ENCODE results near the gene NXN. TPM values are rescaled to one million over a fixed set of nuclear protein-coding genes. Genes with fewer than 3 reads are reported as not detected.
"Not testable (repeated sequence)": the region's sequence is repeated elsewhere in the genome, so short reads cannot be mapped to it uniquely, and the experiment has no call there.

NXN gene
- total RNA-seq, 5 donors from 2014 or later (not counting 1 experiment from before 2014, with no cell fraction given), result 0.56 to 1.3 (median 0.96) TPM

GRCh38 chr17:788551-788950 lies 191.0 kb downstream of the NXN start:
- Mint-ChIP-seq H3K36me3 (peaks cover 30% of the 10 kb centered on the region), H3K4me1 (peaks cover 10 to 14% (median 12%) of the 10 kb centered on the region in 3 donors), H3K4me3 (no peak overlapping the region), H3K27ac (no peak overlapping the region), H3K9me3 (no peaks in the 10 kb centered on the region), H3K27me3 (no peaks in the 10 kb centered on the region)
- no peaks in the 10 kb centered on the region for H3K27me3 ChIP-seq (replicated peaks in 1 of 2; ENCODE audit: control insufficient read depth in 2 of 2, extremely low read depth in 1 of 2, insufficient read depth in 2 of 2, low read length in 1 of 2)
- DNase-seq (no peak), ATAC-seq (replicated peaks in 1 of 4) (no peak)
- peaks cover 20 to 57% of the 10 kb centered on the region in 2 donors for H3K36me3 ChIP-seq (ENCODE audit: control insufficient read depth in 2 of 2, extremely low read depth in 1 of 2, insufficient read depth in 1 of 2, low read length in 1 of 2)
- no peaks in the 10 kb centered on the region for H3K9me3 ChIP-seq
- POLR2A ChIA-PET, result no interaction called here
- CTCF ChIA-PET, result interaction anchor here in 1 of 2 donors (0.6 kb wide), 1 partner anchor 468 kb away, joined by 3 read pairs; no protein-coding TSS in a partner anchor
- no peak overlapping the region for H3K27ac ChIP-seq (ENCODE audit: low read length)
- no peak overlapping the region for H3K4me3 ChIP-seq (ENCODE audit: control insufficient read depth in 1 of 2, extremely low read depth in 1 of 2, low read length in 1 of 2)
- WGBS (ENCODE audit: insufficient coverage), result 95% methylated on average over 3 of the region's 4 CpGs
- H3K4me1 ChIP-seq (ENCODE audit: control insufficient read depth in 1 of 2, extremely low read depth in 1 of 2, insufficient read depth in 2 of 2, low read length in 2 of 2), result peaks cover 3 to 4% of the 10 kb centered on the region in 2 experiments

- Histone ChIP-seq H3K4me1 (ENCODE audit: control insufficient read depth in 1 of 2, extremely low read depth in 1 of 2, insufficient read depth in 2 of 2, low read length in 2 of 2) (peaks cover 11% of the 10 kb centered on the region in 2 experiments), H3K36me3 (ENCODE audit: control insufficient read depth in 2 of 2, extremely low read depth in 1 of 2, insufficient read depth in 1 of 2, low read length in 1 of 2) (peaks cover 20 to 54% of the 10 kb centered on the region in 2 donors), H3K27ac (ENCODE audit: low read length) (no peak overlapping the region), H3K9me3 (no peaks in the 10 kb centered on the region), H3K4me3 (ENCODE audit: control insufficient read depth in 1 of 2, extremely low read depth in 1 of 2, low read length in 1 of 2) (no peak overlapping the region), H3K27me3 (replicated peaks in 1 of 2; ENCODE audit: control insufficient read depth in 2 of 2, extremely low read depth in 1 of 2, insufficient read depth in 2 of 2, low read length in 1 of 2) (no peaks in the 10 kb centered on the region)
- peaks cover 10 to 21% (median 20%) of the 10 kb centered on the region in 3 donors for H3K4me1 Mint-ChIP-seq
- CTCF ChIA-PET, result interaction anchor here (0.6 kb wide), 4 partner anchors 8 to 469 kb away, joined by 3 to 5 read pairs (median 3); no protein-coding TSS in a partner anchor
- no peaks in the 10 kb centered on the region for H3K9me3 Mint-ChIP-seq
- H3K36me3 Mint-ChIP-seq, result peaks cover 30% of the 10 kb centered on the region
- no peak for DNase-seq
- WGBS (ENCODE audit: insufficient coverage), result 95% methylated on average over 4 of the region's 12 CpGs
- H3K4me3 Mint-ChIP-seq, result no peak overlapping the region
- no peak overlapping the region for H3K27ac Mint-ChIP-seq
- H3K27me3 Mint-ChIP-seq, result no peaks in the 10 kb centered on the region
- no peak for ATAC-seq (replicated peaks in 1 of 4)
- POLR2A ChIA-PET, result no interaction called here
These were observed 191.8 kb downstream of the NXN start for GRCh38 chr17:787641-788221.

GRCh38 chr17:785901-786300 lies 193.7 kb downstream of the NXN start:
- POLR2A ChIA-PET; CTCF ChIA-PET; H3K4me3 Mint-ChIP-seq; H3K27me3 Mint-ChIP-seq; ATAC-seq (replicated peaks in 1 of 4); H3K27me3 ChIP-seq (replicated peaks in 1 of 2; ENCODE audit: control insufficient read depth in 2 of 2, extremely low read depth in 1 of 2, insufficient read depth in 2 of 2, low read length in 1 of 2); H3K27ac Mint-ChIP-seq; H3K27ac ChIP-seq (ENCODE audit: low read length); H3K9me3 Mint-ChIP-seq; H3K9me3 ChIP-seq; DNase-seq; H3K4me3 ChIP-seq (ENCODE audit: control insufficient read depth in 1 of 2, extremely low read depth in 1 of 2, low read length in 1 of 2): not testable (repeated sequence)
- peaks cover 22% of the 10 kb centered on the region for H3K36me3 Mint-ChIP-seq
- peaks cover 23 to 35% (median 31%) of the 10 kb centered on the region in 3 donors for H3K4me1 Mint-ChIP-seq
- peaks cover 14 to 35% of the 10 kb centered on the region in 2 donors for H3K36me3 ChIP-seq (ENCODE audit: control insufficient read depth in 2 of 2, extremely low read depth in 1 of 2, insufficient read depth in 1 of 2, low read length in 1 of 2)
- H3K4me1 ChIP-seq (ENCODE audit: control insufficient read depth in 1 of 2, extremely low read depth in 1 of 2, insufficient read depth in 2 of 2, low read length in 2 of 2), result peaks cover 15 to 24% of the 10 kb centered on the region in 2 experiments
- 100% methylated on average over 1 of the region's 7 CpGs for WGBS (ENCODE audit: insufficient coverage)

- peaks cover 15 to 31% of the 10 kb centered on the region in 2 experiments for H3K4me1 ChIP-seq (ENCODE audit: control insufficient read depth in 1 of 2, extremely low read depth in 1 of 2, insufficient read depth in 2 of 2, low read length in 2 of 2)
- no peak overlapping the region for H3K4me3 ChIP-seq (ENCODE audit: control insufficient read depth in 1 of 2, extremely low read depth in 1 of 2, low read length in 1 of 2)
- Mint-ChIP-seq H3K9me3 (no peaks in the 10 kb centered on the region), H3K36me3 (peaks cover 14% of the 10 kb centered on the region), H3K4me3 (peak overlapping the region; percentile 95 to 99 (median 96)), H3K27ac (no peak overlapping the region), H3K4me1 (peaks cover 31 to 39% (median 35%) of the 10 kb centered on the region in 3 donors), H3K27me3 (no peaks in the 10 kb centered on the region)
- CTCF ChIA-PET, result no interaction called here
- ATAC-seq (replicated peaks in 1 of 4), result no peak
- WGBS (ENCODE audit: insufficient coverage), result 60% methylated on average over 2 of the region's 3 CpGs
- no peaks in the 10 kb centered on the region for H3K27me3 ChIP-seq (replicated peaks in 1 of 2; ENCODE audit: control insufficient read depth in 2 of 2, extremely low read depth in 1 of 2, insufficient read depth in 2 of 2, low read length in 1 of 2)
- no peaks in the 10 kb centered on the region for H3K9me3 ChIP-seq
- POLR2A ChIA-PET, result no interaction called here
- H3K27ac ChIP-seq (ENCODE audit: low read length), result no peak overlapping the region
- H3K36me3 ChIP-seq (ENCODE audit: control insufficient read depth in 2 of 2, extremely low read depth in 1 of 2, insufficient read depth in 1 of 2, low read length in 1 of 2), result peaks cover 6 to 23% of the 10 kb centered on the region in 2 donors
- no peak for DNase-seq
These were observed 195.4 kb downstream of the NXN start for GRCh38 chr17:784143-784542.

- ChIA-PET POLR2A (interaction anchor here in 1 of 2 donors (0.6 to 0.7 kb wide), 3 partner anchors 192 to 242 kb away, joined by 4 to 5 read pairs (median 4); no protein-coding TSS in a partner anchor), CTCF (interaction anchor here (0.6 to 2.5 kb wide), 6 partner anchors 32 to 216 kb away, joined by 3 to 18 read pairs (median 4); partner anchors contain the start of gene TIMM22 (in 1 of the 2))
- H3K27me3 Mint-ChIP-seq, result no peaks in the 10 kb centered on the region
- Histone ChIP-seq H3K9me3 (no peaks in the 10 kb centered on the region), H3K4me1 (ENCODE audit: control insufficient read depth in 1 of 2, extremely low read depth in 1 of 2, insufficient read depth in 2 of 2, low read length in 2 of 2) (peaks cover 15 to 31% of the 10 kb centered on the region in 2 experiments), H3K27ac (ENCODE audit: low read length) (peak within 1 kb of the TSS; percentile 84), H3K4me3 (ENCODE audit: control insufficient read depth in 1 of 2, extremely low read depth in 1 of 2, low read length in 1 of 2) (peak within 1 kb of the TSS; percentile 92 to 100), H3K27me3 (replicated peaks in 1 of 2; ENCODE audit: control insufficient read depth in 2 of 2, extremely low read depth in 1 of 2, insufficient read depth in 2 of 2, low read length in 1 of 2) (no peaks in the 10 kb centered on the region), H3K36me3 (ENCODE audit: control insufficient read depth in 2 of 2, extremely low read depth in 1 of 2, insufficient read depth in 1 of 2, low read length in 1 of 2) (peaks cover 12 to 27% of the 10 kb centered on the region in 2 donors)
- H3K27ac Mint-ChIP-seq, result peak within 1 kb of the TSS; percentile 94 to 95
- DNase-seq (peak; percentile 85 to 97 (median 93)), ATAC-seq (replicated peaks in 1 of 4) (peak; percentile 94 to 96 (median 96))
- peaks cover 31 to 37% (median 35%) of the 10 kb centered on the region in 3 donors for H3K4me1 Mint-ChIP-seq
- WGBS (ENCODE audit: insufficient coverage), result under 1% methylated on average over 80 of the region's 87 CpGs
- H3K9me3 Mint-ChIP-seq, result no peaks in the 10 kb centered on the region
- H3K4me3 Mint-ChIP-seq, result peak within 1 kb of the TSS; percentile 95 to 99 (median 96)
- H3K36me3 Mint-ChIP-seq, result peaks cover 20% of the 10 kb centered on the region
These were observed 197.5 kb downstream of the NXN start, which contains the start of the genes GLOD4 and MRM3 for GRCh38 chr17:781805-782731. TSS of gene GLOD4 (minus strand) at chr17:782280. CDS start at chr17:782255, 25 bp downstream. TSS of gene MRM3 (plus strand) at chr17:782353. CDS start at chr17:782379, 26 bp downstream.

- no peaks in the 10 kb centered on the region for H3K9me3 Mint-ChIP-seq
- H3K36me3 ChIP-seq (ENCODE audit: control insufficient read depth in 2 of 2, extremely low read depth in 1 of 2, insufficient read depth in 1 of 2, low read length in 1 of 2), result peaks cover 22 to 53% of the 10 kb centered on the region in 2 donors
- ChIA-PET CTCF (no interaction called here), POLR2A (no interaction called here)
- no peak for ATAC-seq (replicated peaks in 1 of 4)
- H3K27me3 Mint-ChIP-seq, result no peaks in the 10 kb centered on the region
- no peak overlapping the region for H3K4me3 ChIP-seq (ENCODE audit: control insufficient read depth in 1 of 2, extremely low read depth in 1 of 2, low read length in 1 of 2)
- H3K9me3 ChIP-seq, result no peaks in the 10 kb centered on the region
- H3K27ac ChIP-seq (ENCODE audit: low read length), result no peak overlapping the region
- peaks cover 21 to 32% (median 26%) of the 10 kb centered on the region in 3 donors for H3K4me1 Mint-ChIP-seq
- H3K4me1 ChIP-seq (ENCODE audit: control insufficient read depth in 1 of 2, extremely low read depth in 1 of 2, insufficient read depth in 2 of 2, low read length in 2 of 2), result peaks cover 7 to 24% of the 10 kb centered on the region in 2 experiments
- no peak overlapping the region for H3K27ac Mint-ChIP-seq
- H3K4me3 Mint-ChIP-seq, result no peak overlapping the region
- H3K36me3 Mint-ChIP-seq, result peaks cover 46% of the 10 kb centered on the region
- WGBS (ENCODE audit: insufficient coverage), result 100% methylated on average over 7 of the region's 11 CpGs
- H3K27me3 ChIP-seq (replicated peaks in 1 of 2; ENCODE audit: control insufficient read depth in 2 of 2, extremely low read depth in 1 of 2, insufficient read depth in 2 of 2, low read length in 1 of 2), result no peaks in the 10 kb centered on the region
- DNase-seq, result no peak
These were observed 201.5 kb downstream of the NXN start for GRCh38 chr17:778096-778495.

Data from T-cell (primary cell).